B cell (primary cell): ENCODE measurements around the gene CHAC1. TPM values are rescaled to one million over a fixed set of nuclear protein-coding genes. Genes with fewer than 3 reads are reported as not detected.

Source experiments
- ATAC-seq: fragments of 200-7000 bp; cut with Tn5 transposase; one replicate; pipeline ENCODE4 v1.10.0; 2021; ENCODE audit warnings: low read depth, mild to moderate bottlenecking, moderate number of reproducible peaks, moderate library complexity
- CTCF ChIA-PET: fragments of 350-600 bp; sonication (Branson Sonifier 250); formaldehyde crosslinking; loops from one replicate; lab custom pipeline; 2021; ENCODE audit warnings: antibody characterized with exemption, inconsistent platforms; lab: Charles Lee
- POLR2A ChIA-PET: fragments of 350-600 bp; sonication (Branson Sonifier 250); formaldehyde crosslinking; loops from one replicate; lab custom pipeline; 2021; ENCODE audit warnings: antibody characterized with exemption; lab: Charles Lee
- DNase-seq: peaks from one replicate; pipeline ENCODE4 v3.0.0; 2013
- H2AFZ ChIP-seq: 2 replicates; pipeline ENCODE4 v1.6.1; 2012; ENCODE audit warnings: mild to moderate bottlenecking, low read depth, low read length; ENCODE audit not compliant: insufficient read depth, poor library complexity, severe bottlenecking
- H3K27ac ChIP-seq, 2 donors: 1 replicate in 1 of 2; 2 replicates in 1 of 2; pipeline ENCODE4 v1.5.1; 2012 to 2013; ENCODE audit warnings: low read length in 2 of 2, mild to moderate bottlenecking in 2 of 2, moderate library complexity in 1 of 2
- H3K27me3 ChIP-seq, 4 experiments: fragments of 200-600 bp in 1 of 4; sonication (generic) in 1 of 4; replicated peaks in 1 of 4; 1 replicate in 2 of 4; 2 replicates in 2 of 4; pipeline versions ENCODE4 v1.6.1 to v1.7.0; 2013 to 2016; ENCODE audit warnings: low read length in 3 of 4, mild to moderate bottlenecking in 2 of 4, mixed read lengths in 1 of 4, moderate library complexity in 1 of 4; ENCODE audit not compliant: insufficient read depth in 4 of 4, control insufficient read depth in 3 of 4; ENCODE audit errors: control extremely low read depth in 1 of 4
- H3K36me3 ChIP-seq, 2 experiments: replicated peaks in 1 of 2; 1 replicate in 1 of 2; 2 replicates in 1 of 2; pipeline versions ENCODE4 v1.6.1 to v1.7.1; 2013; ENCODE audit warnings: low read length in 1 of 2; ENCODE audit not compliant: insufficient read depth in 2 of 2, control insufficient read depth in 1 of 2; ENCODE audit errors: control extremely low read depth in 1 of 2, extremely low read depth in 1 of 2
- H3K4me1 ChIP-seq, 2 donors: fragments of 200-600 bp in 1 of 2; sonication (generic) in 1 of 2; 1 replicate in 1 of 2; 2 replicates in 1 of 2; pipeline versions ENCODE4 v1.5.1 to v1.6.1; 2013 to 2017; ENCODE audit warnings: low read length in 2 of 2; ENCODE audit not compliant: control insufficient read depth in 2 of 2, insufficient read depth in 2 of 2
- H3K4me2 ChIP-seq: replicated peaks from 2 replicates; pipeline ENCODE3; 2012; ENCODE audit warnings: mild to moderate bottlenecking, low read depth, low read length; ENCODE audit not compliant: poor library complexity, severe bottlenecking
- H3K4me3 ChIP-seq, 5 experiments: fragments of 200-600 bp in 1 of 5; sonication (generic) in 1 of 5; 1 replicate in 3 of 5; 2 replicates in 2 of 5; pipeline versions ENCODE4 v1.5.1 to v1.7.0; 2011 to 2016; ENCODE audit warnings: low read length in 4 of 5, mild to moderate bottlenecking in 4 of 5, low read depth in 2 of 5, control low read depth in 1 of 5, moderate library complexity in 1 of 5; ENCODE audit not compliant: insufficient read depth in 1 of 5; ENCODE audit errors: control extremely low read depth in 1 of 5, extremely low read depth in 1 of 5
- H3K79me2 ChIP-seq: fragments of 200-600 bp; sonication (generic); one replicate; pipeline ENCODE4 v1.6.0; 2016; ENCODE audit warnings: low read length; ENCODE audit not compliant: control insufficient read depth, insufficient read depth
- H3K9ac ChIP-seq: fragments of 200-600 bp; sonication (generic); 2 replicates; pipeline ENCODE4 v1.6.1; 2017; ENCODE audit warnings: mild to moderate bottlenecking, low read length, moderate library complexity
- H3K9me3 ChIP-seq, 3 donors: one replicate each; pipeline versions ENCODE4 v1.6.1 to v1.7.1; 2013; ENCODE audit warnings: low read length in 2 of 3; ENCODE audit not compliant: control insufficient read depth in 2 of 3, insufficient read depth in 1 of 3; ENCODE audit errors: control extremely low read depth in 1 of 3
- H4K20me1 ChIP-seq: 2 replicates; pipeline ENCODE4 v1.6.0; 2012; ENCODE audit warnings: mild to moderate bottlenecking, low read length; ENCODE audit not compliant: insufficient read depth, control insufficient read depth, poor library complexity, severe bottlenecking
- H3K27ac Mint-ChIP-seq: one replicate; pipeline ENCODE4 v1.8.0; 2021; ENCODE audit warnings: mixed read lengths
- H3K27me3 Mint-ChIP-seq: one replicate; pipeline ENCODE4 v1.8.0; 2021; ENCODE audit warnings: mixed read lengths
- H3K4me1 Mint-ChIP-seq: one replicate; pipeline ENCODE4 v1.8.0; 2021; ENCODE audit warnings: mixed read lengths
- H3K4me3 Mint-ChIP-seq: one replicate; pipeline ENCODE4 v1.8.0; 2021; ENCODE audit warnings: mixed read lengths
- H3K9me3 Mint-ChIP-seq: one replicate; pipeline ENCODE4 v1.8.0; 2022; ENCODE audit warnings: mixed read lengths; ENCODE audit not compliant: insufficient read depth
- EZH2 ChIP-seq: IDR thresholded peaks from 2 replicates; pipeline ENCODE4 v1.6.1; 2012; ENCODE audit warnings: borderline replicate concordance, low read depth, mild to moderate bottlenecking, moderate library complexity, low read length; ENCODE audit not compliant: insufficient read depth, poor library complexity, severe bottlenecking
- WGBS: methylation state at CpG from one replicate; pipeline ENCODE4 v1.1.5; 2013; ENCODE audit warnings: missing lambda C conversion rate; ENCODE audit not compliant: insufficient coverage; 5-methylcytosine and 5-hydroxymethylcytosine counted together
- intact Hi-C: fragments of 100-400 bp; cut with micrococcal nuclease; formaldehyde crosslinking; loops from one replicate; pipeline ENCODE4 v1.10.0; 2022
- polyA plus RNA-seq: library from polyadenylated mRNA; depleted of rRNA; stranded (reverse); fragments of >200 nt; gene quantifications from 2 replicates; pipeline ENCODE4 v1.2.3, GENCODE V29; 2012
- total RNA-seq, 2 donors: library from RNA; stranded (reverse); fragments of 120-200 nt in 1 of 2; gene quantifications; 1 replicate in 1 of 2; 2 replicates in 1 of 2; pipeline versions ENCODE4 v1.2.3 to v1.2.4, GENCODE V29; 2013 to 2022
- TF ChIP-seq, protein P1 (sequence below): fragments of 200-600 bp; IDR thresholded peaks from one replicate; pipeline ENCODE4 v1.8.0; 2022; ENCODE audit warnings: antibody characterized with exemption, mild to moderate bottlenecking

CHAC1 gene
- total and polyA plus RNA-seq, 2 donors (not counting 1 experiment from before 2014, with no cell fraction given): 0.81 to 3.6 TPM

DNA sequence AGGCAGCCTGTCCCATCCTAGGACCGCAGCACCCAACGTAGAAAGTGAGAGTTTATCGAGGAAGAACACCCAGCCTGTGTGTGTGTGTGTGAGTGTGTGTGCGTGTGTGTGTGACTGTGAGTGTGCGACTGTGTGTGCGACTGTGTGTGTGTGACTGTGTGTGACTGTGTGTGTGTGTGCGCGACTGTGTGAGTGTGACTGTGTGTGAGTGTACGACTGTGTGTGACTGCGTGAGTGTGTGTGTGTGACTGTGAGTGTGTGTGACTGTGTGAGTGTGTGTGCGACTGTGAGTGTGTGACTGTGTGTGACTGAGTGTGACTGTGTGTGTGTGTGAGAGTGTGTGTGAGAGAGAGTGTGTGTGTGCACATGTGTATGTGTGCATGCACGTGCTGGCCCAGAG, 39.3 kb upstream of the CHAC1 start:
- ChIA-PET CTCF (interaction anchor here (0.8 to 2.4 kb wide), 3 partner anchors 8 to 272 kb away, joined by 3 to 9 read pairs (median 7); no protein-coding TSS in a partner anchor), POLR2A (no interaction called here)
- intact Hi-C loops: no loop called here
- H3K27ac Mint-ChIP-seq: no peak overlapping the region
- Histone ChIP-seq H4K20me1 (no peaks in the 10 kb centered on the region), H3K36me3 (no peaks in the 10 kb centered on the region), H3K9me3 (no peaks in the 10 kb centered on the region), H3K4me1 (no peaks in the 10 kb centered on the region), H3K4me2 (no peak overlapping the region), H3K27ac (no peak overlapping the region), H3K4me3 (no peak overlapping the region), H3K9ac (no peak overlapping the region), H3K27me3 (no peaks in the 10 kb centered on the region), H2AFZ (no peak overlapping the region), H3K79me2 (no peaks in the 10 kb centered on the region)
- DNase-seq (no peak), ATAC-seq (no peak)
- 93% methylated on average over 12 of the region's 12 CpGs for whole genome bisulfite sequencing
- no peaks in the 10 kb centered on the region for H3K27me3 Mint-ChIP-seq
- TF ChIP-seq, protein P1, sequence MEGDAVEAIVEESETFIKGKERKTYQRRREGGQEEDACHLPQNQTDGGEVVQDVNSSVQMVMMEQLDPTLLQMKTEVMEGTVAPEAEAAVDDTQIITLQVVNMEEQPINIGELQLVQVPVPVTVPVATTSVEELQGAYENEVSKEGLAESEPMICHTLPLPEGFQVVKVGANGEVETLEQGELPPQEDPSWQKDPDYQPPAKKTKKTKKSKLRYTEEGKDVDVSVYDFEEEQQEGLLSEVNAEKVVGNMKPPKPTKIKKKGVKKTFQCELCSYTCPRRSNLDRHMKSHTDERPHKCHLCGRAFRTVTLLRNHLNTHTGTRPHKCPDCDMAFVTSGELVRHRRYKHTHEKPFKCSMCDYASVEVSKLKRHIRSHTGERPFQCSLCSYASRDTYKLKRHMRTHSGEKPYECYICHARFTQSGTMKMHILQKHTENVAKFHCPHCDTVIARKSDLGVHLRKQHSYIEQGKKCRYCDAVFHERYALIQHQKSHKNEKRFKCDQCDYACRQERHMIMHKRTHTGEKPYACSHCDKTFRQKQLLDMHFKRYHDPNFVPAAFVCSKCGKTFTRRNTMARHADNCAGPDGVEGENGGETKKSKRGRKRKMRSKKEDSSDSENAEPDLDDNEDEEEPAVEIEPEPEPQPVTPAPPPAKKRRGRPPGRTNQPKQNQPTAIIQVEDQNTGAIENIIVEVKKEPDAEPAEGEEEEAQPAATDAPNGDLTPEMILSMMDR: no peak
- no peak for TF ChIP-seq EZH2
- H3K9me3 Mint-ChIP-seq: no peaks in the 10 kb centered on the region
- H3K4me3 Mint-ChIP-seq: no peak overlapping the region
- H3K4me1 Mint-ChIP-seq: no peaks in the 10 kb centered on the region

DNA sequence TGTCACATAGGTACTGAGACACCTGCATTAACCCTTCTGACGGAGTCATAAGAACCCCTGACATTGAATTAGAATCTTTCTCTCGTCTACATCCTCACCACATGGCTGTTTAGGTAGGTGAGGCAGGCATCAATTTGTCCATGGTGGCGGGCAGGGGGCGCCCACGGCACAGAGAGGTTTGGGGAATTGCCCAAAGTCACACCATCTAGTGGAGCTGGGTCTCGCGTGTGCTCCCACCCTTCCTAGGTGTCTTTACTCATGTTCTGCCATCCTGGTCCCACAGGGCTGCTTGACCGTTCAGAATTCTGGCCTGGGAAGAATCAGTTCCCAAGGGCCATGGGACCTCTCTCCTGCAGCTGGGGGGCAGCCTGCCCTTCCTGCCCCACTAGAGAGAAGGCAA, 38.8 kb upstream of the CHAC1 start:
- Histone ChIP-seq H3K9ac (no peak overlapping the region), H3K79me2 (no peaks in the 10 kb centered on the region), H4K20me1 (no peaks in the 10 kb centered on the region), H2AFZ (no peak overlapping the region), H3K4me1 (no peaks in the 10 kb centered on the region), H3K36me3 (no peaks in the 10 kb centered on the region), H3K9me3 (no peaks in the 10 kb centered on the region), H3K4me2 (no peak overlapping the region), H3K27me3 (no peaks in the 10 kb centered on the region), H3K27ac (no peak overlapping the region), H3K4me3 (no peak overlapping the region)
- CTCF ChIA-PET: interaction anchor here (0.8 to 2.4 kb wide), 5 partner anchors 8 to 272 kb away, joined by 3 to 9 read pairs (median 3); no protein-coding TSS in a partner anchor
- H3K27me3 Mint-ChIP-seq: no peaks in the 10 kb centered on the region
- H3K4me1 Mint-ChIP-seq: no peaks in the 10 kb centered on the region
- TF ChIP-seq EZH2: no peak
- TF ChIP-seq, protein P1: no peak
- no peaks in the 10 kb centered on the region for H3K9me3 Mint-ChIP-seq
- POLR2A ChIA-PET: no interaction called here
- DNase-seq: no peak
- no peak overlapping the region for H3K4me3 Mint-ChIP-seq
- H3K27ac Mint-ChIP-seq: no peak overlapping the region
- ATAC-seq: no peak
- WGBS: 74% methylated on average over 6 of the region's 8 CpGs
- intact Hi-C loops: no loop called here
